CD4-positive, alpha-beta T cell treated with Interleukin-4 for 1 hour (primary cell): ENCODE results near the gene SEMA3F.

Experiments
- DNase-seq, 2 donors: peaks; one replicate each; pipeline ENCODE4 v3.0.0-alpha.2; 2020 to 2022

Gene SEMA3F

DNA sequence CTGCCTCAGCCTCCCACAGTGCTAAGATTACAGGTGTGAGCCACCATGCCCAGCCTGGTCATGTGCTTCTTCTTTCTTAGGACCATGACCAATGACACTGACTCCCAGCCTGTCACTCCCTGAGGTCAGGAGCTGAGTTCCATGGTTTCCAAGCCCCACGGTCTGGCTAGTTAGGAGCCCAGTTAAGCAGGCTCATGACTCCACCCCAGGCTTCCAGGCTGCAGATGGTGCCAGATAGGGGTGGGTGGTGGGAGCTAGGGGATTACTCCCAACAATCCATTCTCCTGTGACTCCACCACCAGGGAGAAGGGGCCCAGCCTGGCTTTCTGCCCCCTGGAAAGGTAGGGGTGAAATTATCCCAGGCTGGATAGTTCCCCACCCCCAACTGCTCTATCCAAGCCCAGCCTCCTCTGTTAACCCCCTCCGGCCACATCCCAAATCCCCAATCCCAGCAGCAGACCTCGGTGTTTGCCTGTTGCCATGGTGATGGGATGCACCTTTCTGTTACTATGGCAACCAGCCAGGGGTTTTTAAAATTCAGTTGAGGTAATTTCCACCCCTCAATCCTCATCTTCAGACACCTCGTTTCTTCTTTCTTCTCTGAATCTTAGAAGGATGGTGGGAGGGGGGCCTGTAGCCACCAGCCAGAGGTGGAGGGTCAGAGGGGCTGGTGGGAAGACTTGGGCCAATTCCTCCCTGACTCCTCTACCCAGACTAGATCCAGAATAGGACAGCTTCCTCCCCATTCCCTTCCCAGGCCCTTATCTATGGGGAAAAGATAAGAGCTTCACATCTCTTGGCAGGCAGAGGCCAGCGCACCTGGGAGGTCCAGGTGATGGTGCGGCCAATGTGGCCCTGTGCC lies 22.5 kb upstream of the SEMA3F start:
- DNase-seq = no peak

GRCh38 chr3:50133283-50133615 lies 21.9 kb upstream of the SEMA3F start:
- DNase-seq = no peak

DNA sequence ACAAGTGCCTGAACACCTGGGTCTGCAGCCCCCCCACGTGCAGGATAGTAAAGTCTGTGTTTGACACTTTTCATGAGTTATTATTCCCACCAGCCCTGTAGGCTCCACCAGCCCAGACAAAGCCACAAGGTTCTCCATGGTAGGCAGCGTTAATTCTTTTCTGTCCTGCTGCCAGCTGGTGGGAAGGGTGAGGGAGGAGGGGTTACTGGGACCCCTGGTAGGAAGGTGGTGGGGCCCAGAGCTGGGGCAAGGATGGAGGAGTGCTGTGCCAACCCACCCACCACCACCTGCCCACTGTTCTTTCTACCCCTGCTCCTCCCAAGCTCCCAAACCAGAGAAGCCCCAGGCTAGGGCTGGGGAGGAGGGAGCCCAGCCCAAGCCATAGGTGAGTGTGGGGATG lies 20.8 kb upstream of the SEMA3F start:
- DNase-seq = no peak

DNA sequence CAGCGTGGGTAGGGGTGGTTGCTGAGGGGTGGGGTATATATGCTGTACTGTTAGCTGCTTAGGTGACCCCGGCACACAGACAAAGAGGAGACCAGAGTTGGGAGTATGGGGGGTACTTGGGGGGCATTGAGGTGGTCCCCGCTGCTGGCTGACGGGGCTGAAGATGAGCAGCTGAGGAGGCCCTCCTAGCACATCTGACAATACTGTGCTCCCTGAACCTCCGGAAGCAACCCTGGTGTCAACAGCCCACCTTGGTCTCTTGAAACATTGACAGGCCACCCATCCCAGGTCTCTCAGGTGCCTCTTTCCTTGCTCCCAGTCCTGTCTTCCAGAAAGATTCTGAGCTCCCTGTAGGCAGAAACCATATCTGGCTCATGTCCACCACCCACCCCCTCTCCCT lies 19.2 kb upstream of the SEMA3F start:
- no peak for DNase-seq

DNA sequence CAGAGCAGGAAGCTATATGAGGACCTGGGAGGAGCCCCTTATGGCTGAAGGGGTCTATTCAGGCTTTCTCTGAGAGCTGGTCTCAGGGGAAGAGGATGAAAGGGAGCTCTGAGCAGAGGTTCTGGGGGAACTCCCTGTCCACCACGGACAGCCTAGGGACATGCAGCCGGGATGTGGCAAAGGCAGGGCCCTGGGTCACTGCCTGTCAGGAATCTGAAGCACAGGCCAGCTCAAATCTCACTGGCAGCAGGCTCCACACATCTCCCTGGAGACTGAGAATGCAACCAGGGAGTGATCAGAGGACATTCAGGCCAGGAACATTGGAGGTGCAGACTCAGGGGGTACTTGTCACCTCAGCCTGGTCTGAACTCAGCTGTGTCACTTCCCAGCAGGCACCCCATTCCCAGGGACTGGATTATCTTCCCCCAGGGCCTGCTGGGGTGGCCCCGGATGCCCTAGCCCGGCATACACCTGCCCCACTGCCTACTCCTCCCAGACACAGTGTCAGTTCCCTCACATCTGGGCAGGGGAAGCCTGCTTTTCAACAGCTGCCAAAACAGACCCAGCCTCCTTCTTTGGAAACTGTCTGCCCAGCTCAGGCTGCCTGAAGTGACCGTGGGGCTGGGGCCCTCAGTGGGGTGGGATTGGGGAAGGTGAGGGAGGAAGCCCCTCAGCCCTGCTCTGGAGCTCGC lies 18.3 kb upstream of the SEMA3F start:
- DNase-seq = no peak

- no peak for DNase-seq
Measured at GRCh38 chr3:50137531-50137930, 17.6 kb upstream of the SEMA3F start.

DNA sequence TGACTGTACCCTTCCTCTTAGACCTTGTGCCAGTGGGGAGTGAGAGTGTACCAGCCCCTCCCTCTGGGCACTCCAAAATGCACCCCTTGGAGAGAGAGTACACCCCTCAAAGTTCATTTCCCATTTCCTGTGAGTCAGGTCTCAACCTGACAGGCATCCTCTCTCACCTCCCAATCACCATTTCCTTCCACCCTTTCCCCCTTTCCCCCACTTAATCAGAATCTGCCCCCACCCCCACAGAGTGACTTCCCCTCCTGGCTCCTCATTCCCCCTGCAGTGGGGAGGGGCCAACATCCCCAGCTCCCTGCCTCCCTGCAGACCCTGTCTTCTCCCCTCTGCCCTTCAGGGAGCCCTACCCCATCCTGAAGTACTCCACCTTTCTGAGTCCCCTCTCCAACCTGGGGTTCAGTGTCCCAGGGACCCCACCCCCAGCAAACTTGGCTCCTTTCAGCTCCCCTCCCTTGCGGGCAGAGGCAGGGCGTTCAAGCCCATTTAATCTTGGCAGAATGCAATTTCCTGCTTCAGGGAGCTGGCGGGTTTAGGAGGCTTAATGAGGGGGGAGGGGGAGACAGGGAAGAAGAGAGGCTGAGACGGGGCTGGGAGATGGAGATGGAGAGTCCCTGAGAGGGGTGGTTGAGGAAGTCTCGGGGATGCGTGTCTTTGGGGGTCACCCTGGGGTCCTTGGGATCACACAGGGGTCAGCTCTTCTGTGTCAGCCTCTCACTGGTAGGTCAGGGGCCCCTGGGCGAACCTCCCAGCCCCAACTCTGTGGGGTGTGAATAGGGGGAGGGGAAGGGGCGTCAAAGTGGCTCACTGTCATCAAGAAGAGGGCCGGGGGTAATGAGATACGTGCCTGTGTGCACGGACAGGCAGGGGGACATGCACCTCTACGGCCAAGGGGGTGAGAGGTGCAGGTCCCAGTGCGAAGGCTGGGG lies 16.6 kb upstream of the SEMA3F start:
- DNase-seq = no peak

- DNase-seq = no peak
Measured at GRCh38 chr3:50139308-50139707, 15.8 kb upstream of the SEMA3F start.

GRCh38 chr3:50139718-50140423 lies 15.3 kb upstream of the SEMA3F start:
- no peak for DNase-seq

DNA sequence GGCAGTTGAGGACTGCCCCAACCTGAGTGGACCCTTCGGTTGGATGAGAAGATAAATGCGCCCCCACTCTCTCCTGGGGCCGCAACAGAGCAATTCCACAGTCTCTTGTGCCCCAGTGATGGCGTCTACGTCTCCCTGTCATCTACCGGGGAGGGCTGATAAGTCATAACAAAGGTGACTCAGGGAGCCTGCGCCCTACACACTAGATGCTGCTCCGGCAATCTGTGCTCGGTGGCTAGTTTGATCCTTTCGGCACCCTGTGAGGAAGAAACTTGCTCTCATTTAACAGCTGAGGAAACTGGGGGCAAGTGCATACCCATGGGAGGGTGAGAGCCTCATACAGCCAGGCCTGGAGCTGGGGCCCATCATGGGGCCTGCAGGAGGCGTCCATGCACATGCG lies 14.1 kb upstream of the SEMA3F start:
- no peak for DNase-seq

GRCh38 chr3:50146316-50146901 lies 8.7 kb upstream of the SEMA3F start:
- DNase-seq = no peak

DNA sequence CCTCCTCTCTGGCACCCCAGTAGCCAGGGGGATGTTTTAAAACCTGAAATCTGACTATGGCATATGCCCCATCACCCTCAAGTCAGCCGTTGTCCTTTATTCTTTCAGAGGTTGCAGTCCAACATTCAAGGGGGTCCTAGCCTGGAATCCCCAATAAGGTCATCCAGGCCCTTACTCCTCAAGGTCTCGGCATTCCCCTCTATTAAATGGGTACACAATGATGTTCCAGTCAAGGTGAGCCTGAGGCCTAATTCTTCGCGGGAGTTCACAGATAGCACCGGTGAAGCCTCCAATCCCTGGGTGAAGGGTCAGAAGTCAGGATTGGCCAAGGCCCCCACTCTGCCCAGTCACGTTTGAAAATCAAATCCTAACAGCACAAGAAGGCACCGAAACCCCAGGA lies 8.1 kb upstream of the SEMA3F start:
- DNase-seq = no peak

DNA sequence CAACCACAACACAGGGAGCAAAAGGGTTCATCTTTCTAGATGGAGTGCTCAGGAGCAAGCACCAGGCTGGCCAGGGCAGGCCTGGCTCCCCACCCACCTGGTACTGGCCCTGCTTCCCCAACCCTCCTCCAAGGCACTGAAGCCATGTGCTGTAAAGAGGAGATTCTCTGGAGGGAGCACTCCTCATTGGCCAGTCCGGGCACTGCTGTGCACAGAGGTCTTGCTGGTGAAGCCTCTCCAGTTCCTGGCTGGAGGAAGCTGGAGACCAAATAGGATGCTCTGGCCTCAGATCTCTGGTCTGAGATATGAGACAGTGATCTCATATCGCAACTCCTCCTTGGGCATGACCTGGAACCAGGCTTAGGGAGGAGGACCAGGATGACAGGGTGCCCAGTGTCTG lies 7.7 kb upstream of the SEMA3F start:
- DNase-seq = no peak

GRCh38 chr3:50147861-50148260 lies 7.3 kb upstream of the SEMA3F start:
- no peak for DNase-seq

- DNase-seq = no peak
Measured at GRCh38 chr3:50150404-50150750, 4.7 kb upstream of the SEMA3F start.

GRCh38 chr3:50150863-50151686 lies 4.0 kb upstream of the SEMA3F start:
- DNase-seq = no peak

- DNase-seq = no peak
Measured at GRCh38 chr3:50151728-50152127, 3.4 kb upstream of the SEMA3F start.

GRCh38 chr3:50153782-50154475 lies 1.2 kb upstream of the SEMA3F start:
- DNase-seq = no peak

DNA sequence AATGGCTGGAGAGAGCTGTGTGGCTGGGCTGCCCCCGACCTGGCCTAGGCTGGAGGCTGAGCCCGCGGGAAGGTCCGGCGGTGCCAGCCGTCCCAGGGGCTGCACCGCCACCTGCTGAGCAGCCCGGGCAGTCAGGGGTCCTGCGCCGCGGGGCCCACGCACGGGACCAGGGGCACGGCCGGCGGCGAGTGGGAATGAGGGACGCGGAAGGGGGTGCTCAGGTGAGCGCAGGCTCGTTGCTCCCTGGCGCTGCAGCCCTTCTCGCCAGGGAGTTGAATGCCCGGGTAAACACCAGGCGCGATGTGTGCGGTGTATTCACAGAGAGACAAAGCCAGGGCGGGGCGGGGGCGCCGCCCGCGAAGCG lies 666 bp upstream of the SEMA3F start:
- no peak for DNase-seq

- no peak for DNase-seq
Measured at GRCh38 chr3:50155491-50155878, 361 bp downstream of the SEMA3F start.

GRCh38 chr3:50155891-50156290 lies 767 bp downstream of the SEMA3F start:
- no peak for DNase-seq
